ENCODE results near the gene ADI1.

ADI1 gene

GRCh38 chr2:3451169-3451568, 68.2 kb downstream of the ADI1 start:
- TF ChIP-seq SIN3A (IDR thresholded peaks at IDR 0.05; ENCODE audit: borderline replicate concordance, insufficient read depth, low read length) (no peak), TAF1 (IDR thresholded peaks at IDR 0.05; ENCODE audit: borderline replicate concordance, insufficient read depth, low read length) (no peak), POLR2AphosphoS5 (IDR thresholded peaks at IDR 0.05; ENCODE audit: low read depth, low read length) (no peak), REST (IDR thresholded peaks at IDR 0.05; ENCODE audit: insufficient read depth in 1 of 2, low read depth in 2 of 2, low read length in 2 of 2) (no peak), FOXP2 (optimal IDR thresholded peaks at IDR 0.05; ENCODE audit: borderline replicate concordance, extremely low read depth, extremely low read length, insufficient read depth) (no peak)

- TF ChIP-seq TAF1 (IDR thresholded peaks at IDR 0.05; ENCODE audit: borderline replicate concordance, insufficient read depth, low read length) = no peak
- no peak for TF ChIP-seq SIN3A (IDR thresholded peaks at IDR 0.05; ENCODE audit: borderline replicate concordance, insufficient read depth, low read length)
- no peak for TF ChIP-seq POLR2AphosphoS5 (IDR thresholded peaks at IDR 0.05; ENCODE audit: low read depth, low read length)
- TF ChIP-seq REST (IDR thresholded peaks at IDR 0.05; ENCODE audit: insufficient read depth in 1 of 2, low read depth in 2 of 2, low read length in 2 of 2) = no peak
- TF ChIP-seq FOXP2 (optimal IDR thresholded peaks at IDR 0.05; ENCODE audit: borderline replicate concordance, extremely low read depth, extremely low read length, insufficient read depth) = no peak
Measured at GRCh38 chr2:3450385-3451010, 68.8 kb downstream of the ADI1 start.

GRCh38 chr2:3449936-3450335, 69.4 kb downstream of the ADI1 start:
- TF ChIP-seq FOXP2 (optimal IDR thresholded peaks at IDR 0.05; ENCODE audit: borderline replicate concordance, extremely low read depth, extremely low read length, insufficient read depth) = no peak
- TF ChIP-seq REST (IDR thresholded peaks at IDR 0.05; ENCODE audit: insufficient read depth in 1 of 2, low read depth in 2 of 2, low read length in 2 of 2) = no peak
- TF ChIP-seq TAF1 (IDR thresholded peaks at IDR 0.05; ENCODE audit: borderline replicate concordance, insufficient read depth, low read length) = no peak
- TF ChIP-seq POLR2AphosphoS5 (IDR thresholded peaks at IDR 0.05; ENCODE audit: low read depth, low read length) = no peak
- no peak for TF ChIP-seq SIN3A (IDR thresholded peaks at IDR 0.05; ENCODE audit: borderline replicate concordance, insufficient read depth, low read length)

- TF ChIP-seq FOXP2 (optimal IDR thresholded peaks at IDR 0.05; ENCODE audit: borderline replicate concordance, extremely low read depth, extremely low read length, insufficient read depth) (no peak), TAF1 (IDR thresholded peaks at IDR 0.05; ENCODE audit: borderline replicate concordance, insufficient read depth, low read length) (no peak), SIN3A (IDR thresholded peaks at IDR 0.05; ENCODE audit: borderline replicate concordance, insufficient read depth, low read length) (no peak), REST (IDR thresholded peaks at IDR 0.05; ENCODE audit: insufficient read depth in 1 of 2, low read depth in 2 of 2, low read length in 2 of 2) (no peak), POLR2AphosphoS5 (IDR thresholded peaks at IDR 0.05; ENCODE audit: low read depth, low read length) (no peak)
Measured at GRCh38 chr2:3449086-3449485, 70.2 kb downstream of the ADI1 start.
